Fibroblast of mammary gland (primary cell): ENCODE measurements around the gene HDAC8.
"Not testable (repeated sequence)": the region's sequence is repeated elsewhere in the genome, so short reads cannot be mapped to it uniquely, and the experiment has no call there.

Source experiments
- DNase-seq: peaks from one replicate; pipeline ENCODE4 v3.0.0-alpha.2; 2010; ENCODE audit warnings: low read depth
- H3K4me3 ChIP-seq: 2 replicates; pipeline ENCODE4 v1.5.1; 2011; ENCODE audit warnings: low read depth, mild to moderate bottlenecking, low read length, moderate library complexity; ENCODE audit not compliant: control insufficient read depth
- TF ChIP-seq, protein P1 (sequence below): conservative IDR thresholded peaks from 2 replicates; pipeline ENCODE4 v1.5.1; 2011; ENCODE audit warnings: low read depth, low read length, inconsistent platforms; ENCODE audit not compliant: control insufficient read depth, insufficient read depth

Gene HDAC8

DNA sequence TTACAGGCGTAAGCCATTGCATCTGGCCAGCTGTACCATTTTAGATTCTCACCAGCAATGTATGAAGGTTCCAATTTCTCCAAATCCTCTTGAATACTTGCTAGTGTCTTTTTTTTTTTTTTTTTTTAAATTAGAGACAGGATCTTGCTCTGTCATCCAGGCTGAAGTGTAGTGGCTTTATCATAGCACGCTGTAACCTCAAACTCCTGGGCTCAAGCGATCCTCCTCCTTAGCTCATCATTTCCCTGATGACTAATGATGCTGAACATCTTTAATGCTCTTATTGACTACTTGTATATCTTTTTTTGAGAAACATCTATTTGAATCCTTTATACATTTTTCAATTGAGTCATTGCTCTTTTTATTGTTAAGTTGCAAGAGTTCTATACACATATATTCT, 40.3 kb downstream of the HDAC8 start:
- TF ChIP-seq, protein P1, sequence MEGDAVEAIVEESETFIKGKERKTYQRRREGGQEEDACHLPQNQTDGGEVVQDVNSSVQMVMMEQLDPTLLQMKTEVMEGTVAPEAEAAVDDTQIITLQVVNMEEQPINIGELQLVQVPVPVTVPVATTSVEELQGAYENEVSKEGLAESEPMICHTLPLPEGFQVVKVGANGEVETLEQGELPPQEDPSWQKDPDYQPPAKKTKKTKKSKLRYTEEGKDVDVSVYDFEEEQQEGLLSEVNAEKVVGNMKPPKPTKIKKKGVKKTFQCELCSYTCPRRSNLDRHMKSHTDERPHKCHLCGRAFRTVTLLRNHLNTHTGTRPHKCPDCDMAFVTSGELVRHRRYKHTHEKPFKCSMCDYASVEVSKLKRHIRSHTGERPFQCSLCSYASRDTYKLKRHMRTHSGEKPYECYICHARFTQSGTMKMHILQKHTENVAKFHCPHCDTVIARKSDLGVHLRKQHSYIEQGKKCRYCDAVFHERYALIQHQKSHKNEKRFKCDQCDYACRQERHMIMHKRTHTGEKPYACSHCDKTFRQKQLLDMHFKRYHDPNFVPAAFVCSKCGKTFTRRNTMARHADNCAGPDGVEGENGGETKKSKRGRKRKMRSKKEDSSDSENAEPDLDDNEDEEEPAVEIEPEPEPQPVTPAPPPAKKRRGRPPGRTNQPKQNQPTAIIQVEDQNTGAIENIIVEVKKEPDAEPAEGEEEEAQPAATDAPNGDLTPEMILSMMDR, result no peak
- DNase-seq, result peak; percentile 72
- no peak overlapping the region for H3K4me3 ChIP-seq

- H3K4me3 ChIP-seq, result no peak overlapping the region
- DNase-seq, result peak; percentile 3
- TF ChIP-seq, protein P1, result no peak
Measured at GRCh38 chrX:72526534-72527508, 45.8 kb downstream of the HDAC8 start.

DNA sequence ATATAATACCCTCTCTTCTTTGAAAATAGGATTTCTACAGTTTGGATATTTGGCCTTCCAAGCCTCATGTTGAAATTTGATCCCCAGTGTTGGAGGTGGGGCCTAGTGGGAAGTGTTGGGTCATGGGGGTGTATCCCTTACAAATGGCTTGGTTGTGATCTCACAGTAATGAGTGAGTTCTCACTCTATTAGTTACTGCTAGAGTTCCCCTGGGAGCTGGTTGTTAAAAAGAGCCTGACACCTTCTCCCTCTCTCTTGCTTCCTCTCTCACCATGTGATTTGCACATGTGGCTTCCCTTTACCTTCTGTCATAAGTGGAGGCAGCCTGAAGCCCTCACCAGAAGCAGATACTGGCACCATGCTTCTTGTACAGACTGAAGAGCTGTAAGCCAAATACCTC, 73.9 kb downstream of the HDAC8 start:
- no peak overlapping the region for H3K4me3 ChIP-seq
- peak; percentile 16 for DNase-seq
- TF ChIP-seq, protein P1, result no peak

GRCh38 chrX:72495046-72495445, 77.6 kb downstream of the HDAC8 start:
- H3K4me3 ChIP-seq, result no peak overlapping the region
- TF ChIP-seq, protein P1, result no peak
- peak; percentile 79 for DNase-seq

GRCh38 chrX:72492499-72492898, 80.1 kb downstream of the HDAC8 start:
- TF ChIP-seq, protein P1, result no peak
- DNase-seq, result no peak
- no peak overlapping the region for H3K4me3 ChIP-seq

- DNase-seq, H3K4me3 ChIP-seq: not testable (repeated sequence)
Measured at GRCh38 chrX:72490221-72490620, 82.4 kb downstream of the HDAC8 start.

DNA sequence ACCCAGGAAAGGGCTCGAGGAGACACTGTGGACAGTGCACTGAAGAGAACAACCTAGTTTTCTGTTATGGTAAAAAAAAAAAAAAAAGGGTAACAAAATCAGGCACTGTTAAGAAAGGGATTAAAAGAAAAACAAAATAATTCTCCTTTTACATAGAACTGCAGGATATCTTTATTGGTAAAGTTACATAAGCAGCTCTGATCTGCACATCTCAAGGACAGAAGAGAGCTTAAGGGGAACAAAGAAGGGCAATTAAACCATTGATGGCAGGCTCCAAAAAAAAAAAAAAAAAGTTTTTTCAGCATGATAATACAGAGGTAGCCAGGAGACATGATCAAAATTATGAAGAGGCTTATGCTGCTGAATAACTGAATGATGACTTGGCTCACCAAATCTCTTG, 85.0 kb downstream of the HDAC8 start:
- TF ChIP-seq, protein P1, result no peak
- no peak for DNase-seq
- H3K4me3 ChIP-seq, result no peak overlapping the region
